ENCODE measurements around the gene ANKRD13B. TPM values are rescaled to one million over a fixed set of nuclear protein-coding genes. Genes with fewer than 3 reads are reported as not detected.
A peak's percentile ranks its signal among the peaks of the same experiment; 100 is the strongest.

The ANKRD13B gene
- total RNA-seq, 4 donors from 2014 or later: 19.0 to 50.1 (median 26.4) TPM

DNA sequence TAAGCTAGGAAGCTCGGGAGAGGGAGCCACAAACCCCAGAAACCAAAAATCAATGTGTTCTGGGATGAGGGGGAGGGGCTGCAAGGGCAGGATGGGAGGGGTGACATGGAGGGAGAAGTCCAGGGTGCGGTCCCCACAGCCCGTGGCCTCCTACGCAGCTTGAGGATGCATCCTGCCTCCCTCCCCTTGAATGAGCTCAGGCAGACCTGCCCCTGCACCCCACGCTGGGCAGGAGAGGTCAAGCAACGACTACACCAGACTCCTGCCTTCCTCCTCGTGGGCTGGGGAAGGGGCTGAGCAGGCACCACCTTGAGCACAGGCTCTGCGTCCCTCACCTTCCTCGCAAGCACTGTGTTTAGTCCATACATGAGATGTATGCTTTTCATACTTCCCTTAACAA is 3.9 kb downstream of the ANKRD13B start:
- H3K27me3 ChIP-seq: no peaks in the 10 kb centered on the region
- H3K36me3 ChIP-seq: no peaks in the 10 kb centered on the region
- DNase-seq (ENCODE audit: low spot score in 2 of 2): no peak
- peaks cover 0 to 61% (median 36%) of the 10 kb centered on the region in 4 donors for H3K4me1 ChIP-seq
- no peak overlapping the region for H3K4me3 ChIP-seq
- TF ChIP-seq POLR2A (IDR thresholded peaks at IDR 0.05) (no peak), EP300 (IDR thresholded peaks at IDR 0.05) (no peak)
- TF ChIP-seq, protein P1, sequence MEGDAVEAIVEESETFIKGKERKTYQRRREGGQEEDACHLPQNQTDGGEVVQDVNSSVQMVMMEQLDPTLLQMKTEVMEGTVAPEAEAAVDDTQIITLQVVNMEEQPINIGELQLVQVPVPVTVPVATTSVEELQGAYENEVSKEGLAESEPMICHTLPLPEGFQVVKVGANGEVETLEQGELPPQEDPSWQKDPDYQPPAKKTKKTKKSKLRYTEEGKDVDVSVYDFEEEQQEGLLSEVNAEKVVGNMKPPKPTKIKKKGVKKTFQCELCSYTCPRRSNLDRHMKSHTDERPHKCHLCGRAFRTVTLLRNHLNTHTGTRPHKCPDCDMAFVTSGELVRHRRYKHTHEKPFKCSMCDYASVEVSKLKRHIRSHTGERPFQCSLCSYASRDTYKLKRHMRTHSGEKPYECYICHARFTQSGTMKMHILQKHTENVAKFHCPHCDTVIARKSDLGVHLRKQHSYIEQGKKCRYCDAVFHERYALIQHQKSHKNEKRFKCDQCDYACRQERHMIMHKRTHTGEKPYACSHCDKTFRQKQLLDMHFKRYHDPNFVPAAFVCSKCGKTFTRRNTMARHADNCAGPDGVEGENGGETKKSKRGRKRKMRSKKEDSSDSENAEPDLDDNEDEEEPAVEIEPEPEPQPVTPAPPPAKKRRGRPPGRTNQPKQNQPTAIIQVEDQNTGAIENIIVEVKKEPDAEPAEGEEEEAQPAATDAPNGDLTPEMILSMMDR (IDR thresholded peaks at IDR 0.05): no peak
- H3K9me3 ChIP-seq: no peaks in the 10 kb centered on the region
- WGBS, 2 donors: 39 to 57% methylated on average over 9 of the region's 9 CpGs
- H3K27ac ChIP-seq: peak overlapping the region in 3 of 4 donors; percentile 1 to 80 (median 53)

DNA sequence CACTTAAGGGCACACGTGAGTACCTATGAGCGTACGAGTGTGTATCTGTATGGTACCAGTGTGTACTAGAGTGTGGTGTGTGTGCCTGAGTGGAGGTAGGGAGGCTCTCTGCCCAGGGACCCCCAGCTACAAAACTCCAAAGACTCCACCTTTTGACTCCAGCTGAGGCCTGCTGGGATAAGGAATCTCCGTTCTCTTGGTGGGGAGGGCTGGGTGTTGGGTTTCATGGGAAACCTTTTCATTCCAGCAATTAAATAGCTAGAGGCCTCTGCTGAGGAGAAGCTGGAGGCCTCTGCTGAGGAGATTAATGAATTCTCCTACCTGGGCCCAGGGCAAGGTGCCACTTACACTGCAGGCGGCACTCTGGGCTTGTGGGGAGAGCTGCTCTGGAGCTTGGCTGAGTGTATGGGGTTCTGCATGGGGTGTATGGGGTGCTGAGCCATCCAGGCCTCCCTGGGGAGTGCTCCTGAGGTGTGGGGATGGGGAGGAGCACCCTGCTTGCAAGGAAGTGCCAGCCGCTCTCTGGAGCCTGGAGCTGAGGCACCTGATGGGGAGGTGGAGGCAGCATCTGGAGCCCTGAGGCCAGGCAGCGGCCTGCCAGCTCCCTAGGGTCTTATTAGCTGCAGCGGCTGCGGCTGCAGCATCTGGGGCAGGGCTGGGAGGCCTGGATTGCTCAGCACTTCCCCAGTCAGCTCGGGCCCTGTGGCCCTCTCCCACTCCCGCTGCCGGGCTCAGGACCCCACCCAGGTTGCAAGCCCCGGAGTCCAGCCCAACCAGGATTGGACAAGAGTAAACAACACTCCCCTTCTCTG is 4.6 kb downstream of the ANKRD13B start:
- DNase-seq (ENCODE audit: low spot score in 2 of 2): no peak
- Histone ChIP-seq H3K36me3 (no peaks in the 10 kb centered on the region), H3K9me3 (no peaks in the 10 kb centered on the region), H3K27ac (peak overlapping the region in 3 of 4 donors; percentile 23 to 66 (median 53)), H3K4me1 (peaks cover 0 to 53% (median 29%) of the 10 kb centered on the region in 4 donors), H3K4me3 (no peak overlapping the region), H3K27me3 (no peaks in the 10 kb centered on the region)
- 48 to 54% methylated on average over 13 of the region's 13 CpGs for WGBS, 2 donors
- no peak for TF ChIP-seq EP300 (IDR thresholded peaks at IDR 0.05)
- TF ChIP-seq, protein P1 (IDR thresholded peaks at IDR 0.05): no peak

DNA sequence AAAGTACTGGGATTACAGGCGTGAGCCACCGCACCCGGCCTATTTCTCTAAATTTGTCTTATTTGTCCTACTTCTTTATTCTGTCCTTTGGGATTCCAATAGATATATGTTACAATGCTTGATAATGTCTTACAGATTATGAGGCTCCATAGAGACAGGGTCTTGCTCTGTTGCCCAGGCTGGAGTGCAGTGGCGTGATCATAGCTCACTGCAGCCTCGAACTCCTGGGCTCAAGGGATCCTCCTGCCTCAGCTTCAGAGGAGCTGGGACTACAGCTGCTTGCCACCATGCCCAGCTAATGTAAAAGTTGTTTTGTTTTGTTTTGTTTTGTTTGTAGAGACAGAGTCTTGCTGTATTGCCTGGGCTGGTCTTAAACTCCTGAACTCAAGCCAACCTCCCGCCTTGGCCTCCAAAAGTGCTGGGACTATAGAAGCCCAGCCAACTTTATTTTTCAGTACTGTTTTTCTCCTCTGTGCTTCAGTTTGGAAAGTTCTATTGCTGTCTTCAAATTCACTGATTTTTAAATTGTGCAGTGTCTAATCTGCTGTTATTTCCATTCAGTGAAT is 10.3 kb downstream of the ANKRD13B start:
- H3K4me3 ChIP-seq: no peak overlapping the region
- no peak for DNase-seq (ENCODE audit: low spot score in 2 of 2)
- TF ChIP-seq, protein P1 (IDR thresholded peaks at IDR 0.05): no peak
- TF ChIP-seq EP300 (IDR thresholded peaks at IDR 0.05) (no peak), POLR2A (IDR thresholded peaks at IDR 0.05) (no peak)
- no peaks in the 10 kb centered on the region for H3K9me3 ChIP-seq
- 77 to 85% methylated on average over 6 of the region's 6 CpGs for WGBS, 2 donors
- H3K36me3 ChIP-seq: peaks cover 0 to 7% (median 0%) of the 10 kb centered on the region in 3 donors
- no peaks in the 10 kb centered on the region for H3K27me3 ChIP-seq
- H3K27ac ChIP-seq: peak overlapping the region in 1 of 4 donors; percentile 50
- peaks cover 0 to 12% (median 0%) of the 10 kb centered on the region in 4 donors for H3K4me1 ChIP-seq

DNA sequence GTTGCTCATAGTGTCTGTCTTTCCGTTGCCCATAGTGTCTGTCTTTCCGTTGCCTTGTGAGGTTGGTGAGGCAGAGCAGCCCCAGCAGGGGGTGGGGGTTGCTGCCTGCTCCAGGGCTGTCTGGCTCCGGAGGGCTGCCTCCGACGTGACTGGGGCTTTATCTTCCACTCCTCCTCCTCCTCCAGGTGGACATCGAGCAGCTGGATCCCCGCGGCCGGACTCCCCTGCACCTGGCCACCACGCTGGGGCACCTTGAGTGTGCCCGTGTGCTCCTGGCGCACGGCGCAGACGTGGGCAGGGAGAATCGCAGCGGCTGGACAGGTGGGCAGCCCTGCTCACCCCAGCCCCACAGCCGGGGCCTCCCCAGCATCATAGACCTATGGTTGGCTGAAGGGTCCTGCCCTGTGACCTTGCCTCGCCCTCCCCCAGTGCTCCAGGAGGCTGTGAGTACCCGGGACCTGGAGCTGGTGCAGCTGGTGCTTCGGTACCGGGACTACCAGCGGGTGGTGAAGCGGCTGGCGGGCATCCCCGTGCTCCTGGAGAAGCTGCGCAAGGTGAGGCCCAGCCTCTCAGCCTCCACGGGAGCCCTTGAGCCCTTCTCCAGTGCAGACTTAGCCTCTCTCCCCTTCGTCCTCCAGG is 14.7 kb downstream of the ANKRD13B start:
- no peaks in the 10 kb centered on the region for H3K9me3 ChIP-seq
- 91 to 93% methylated on average over 26 to 28 of the region's 29 CpGs for WGBS, 2 donors
- no peaks in the 10 kb centered on the region for H3K27me3 ChIP-seq
- H3K4me1 ChIP-seq: peaks cover 0 to 9% (median 0%) of the 10 kb centered on the region in 4 donors
- no peak overlapping the region for H3K4me3 ChIP-seq
- DNase-seq (ENCODE audit: low spot score in 2 of 2): no peak
- H3K36me3 ChIP-seq: peaks cover 0 to 34% (median 0%) of the 10 kb centered on the region in 3 donors
- H3K27ac ChIP-seq: no peak overlapping the region
- TF ChIP-seq POLR2A (IDR thresholded peaks at IDR 0.05) (no peak), EP300 (IDR thresholded peaks at IDR 0.05) (no peak)
- TF ChIP-seq, protein P1 (IDR thresholded peaks at IDR 0.05): no peak

All from tibial nerve (tissue), 4 donors.